HG02759 (cell line): ENCODE data around the gene VSTM2B.
"Not testable (repeated sequence)": the region's sequence is repeated elsewhere in the genome, so short reads cannot be mapped to it uniquely, and the experiment has no call there.

Experiments
- ATAC-seq: cut with Tn5 transposase; IDR thresholded peaks from one replicate; pipeline ENCODE4 v1.9.1; 2021; ENCODE audit warnings: mild to moderate bottlenecking, moderate library complexity; ENCODE audit not compliant: unreplicated experiment

The VSTM2B gene

DNA sequence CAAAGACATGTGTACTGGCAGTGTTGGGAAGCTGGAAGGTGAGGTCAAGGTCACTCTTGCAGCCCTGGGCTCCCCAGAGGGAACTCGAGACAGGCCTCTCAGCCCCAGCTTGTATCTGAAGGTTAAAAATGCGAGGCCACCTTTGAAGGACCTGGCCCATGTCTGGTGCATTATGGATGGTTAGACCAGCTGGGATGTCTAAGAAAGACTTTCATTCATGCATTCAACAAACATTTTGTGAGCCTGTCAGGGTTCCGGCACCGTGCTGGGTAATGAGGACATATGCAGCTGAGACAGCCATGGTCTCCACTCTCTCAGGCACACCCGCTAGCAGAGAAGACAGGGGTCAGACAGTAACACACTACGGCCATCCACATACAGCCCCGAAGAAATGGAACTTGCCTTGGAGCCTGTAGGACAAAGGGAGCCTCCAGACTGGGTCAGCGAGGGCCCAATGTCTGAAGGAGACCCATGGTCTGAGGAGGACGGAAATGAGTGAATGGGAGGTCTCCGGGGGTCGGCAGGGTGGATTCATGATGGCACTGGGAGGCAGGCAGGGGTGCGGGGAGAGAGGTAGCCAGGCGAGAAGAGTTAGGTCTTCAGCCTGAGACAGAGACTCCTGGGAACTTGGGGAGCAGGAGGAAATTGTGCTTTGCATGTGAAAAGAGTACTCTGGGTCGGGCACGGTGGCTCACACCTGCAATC, 19.0 kb downstream of the VSTM2B start:
- ATAC-seq = no peak

DNA sequence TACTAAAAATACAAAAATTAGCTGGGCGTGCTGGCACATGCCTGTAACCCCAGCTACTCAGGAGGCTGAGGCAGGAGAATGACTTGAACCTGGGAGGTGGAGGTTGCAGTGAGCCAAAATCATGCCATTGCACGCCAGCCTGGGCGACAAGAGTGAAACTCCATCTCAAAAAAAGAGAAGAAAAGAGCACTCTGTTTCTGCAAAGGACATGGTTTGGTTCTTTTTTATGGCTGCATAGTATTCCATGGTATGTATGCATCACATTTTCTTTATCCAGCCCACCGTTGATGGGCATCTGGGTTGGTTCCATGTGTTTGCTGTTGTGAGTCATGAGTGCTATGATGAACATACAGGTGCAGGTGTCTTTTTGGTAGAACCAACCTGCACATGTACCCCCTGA, 19.7 kb downstream of the VSTM2B start:
- ATAC-seq = not testable (repeated sequence)

DNA sequence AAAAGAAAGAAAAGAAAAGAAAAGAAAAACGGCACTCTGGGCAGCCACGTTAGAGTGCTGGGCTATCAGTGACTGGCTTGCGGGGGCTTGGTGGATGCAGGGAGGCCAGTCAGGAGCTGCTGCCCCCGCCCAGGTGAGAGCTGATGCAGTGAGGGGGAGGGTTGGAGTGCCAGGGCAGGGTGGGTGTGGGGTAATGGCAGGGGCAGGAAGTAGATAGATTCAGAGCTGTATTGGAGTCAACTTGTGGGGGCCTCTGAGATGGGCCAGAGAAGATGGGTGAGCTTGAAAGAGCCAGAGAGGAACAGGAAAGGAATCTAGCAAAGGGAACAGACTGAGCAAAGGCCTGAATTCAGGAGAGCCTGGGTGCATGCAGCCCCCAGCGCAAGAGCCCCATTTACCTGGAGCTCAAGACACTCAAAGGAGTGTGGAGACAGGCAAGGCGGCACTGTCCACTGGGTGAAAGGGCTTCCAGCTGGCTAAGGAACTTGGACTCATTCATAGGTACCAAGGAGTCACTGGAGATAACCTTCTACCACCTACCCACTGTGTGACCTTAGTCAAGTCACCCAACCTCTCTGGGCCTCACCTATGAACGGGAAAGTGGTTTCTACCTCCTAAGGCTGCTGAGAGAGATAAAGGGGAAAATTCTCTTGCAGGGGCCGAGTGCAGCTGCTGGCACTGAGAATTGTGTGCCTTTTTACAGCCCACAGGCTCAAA, 20.2 kb downstream of the VSTM2B start:
- no peak for ATAC-seq

DNA sequence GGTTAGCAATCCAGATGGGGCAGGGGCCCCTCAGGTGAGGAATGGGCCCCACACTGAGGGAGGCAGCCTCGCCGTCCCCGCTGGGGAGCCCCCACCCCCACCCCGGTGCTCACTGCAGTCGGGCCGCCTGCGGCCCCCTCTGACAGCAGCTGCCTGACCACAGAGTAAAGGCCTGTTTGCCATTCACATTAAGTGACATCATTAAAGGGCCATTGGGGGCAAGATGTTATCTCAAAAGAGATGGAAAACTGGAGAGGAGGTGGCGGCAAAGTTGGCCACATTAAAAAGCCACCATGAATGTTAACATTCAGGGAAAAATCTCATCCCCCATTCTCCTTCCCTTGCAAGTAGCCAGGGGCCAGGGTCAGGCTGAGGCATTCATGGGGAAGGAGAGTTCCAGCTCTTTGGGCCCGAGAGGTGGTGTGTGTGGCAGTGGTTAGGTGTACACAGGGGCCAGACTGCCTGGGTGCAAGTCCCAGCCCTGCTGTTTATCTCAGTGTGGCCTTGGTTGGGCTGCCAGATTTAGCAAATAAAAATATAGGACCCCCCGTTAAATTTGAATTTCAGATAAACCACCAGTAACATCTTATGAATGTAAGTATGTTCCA, 20.9 kb downstream of the VSTM2B start:
- no peak for ATAC-seq

DNA sequence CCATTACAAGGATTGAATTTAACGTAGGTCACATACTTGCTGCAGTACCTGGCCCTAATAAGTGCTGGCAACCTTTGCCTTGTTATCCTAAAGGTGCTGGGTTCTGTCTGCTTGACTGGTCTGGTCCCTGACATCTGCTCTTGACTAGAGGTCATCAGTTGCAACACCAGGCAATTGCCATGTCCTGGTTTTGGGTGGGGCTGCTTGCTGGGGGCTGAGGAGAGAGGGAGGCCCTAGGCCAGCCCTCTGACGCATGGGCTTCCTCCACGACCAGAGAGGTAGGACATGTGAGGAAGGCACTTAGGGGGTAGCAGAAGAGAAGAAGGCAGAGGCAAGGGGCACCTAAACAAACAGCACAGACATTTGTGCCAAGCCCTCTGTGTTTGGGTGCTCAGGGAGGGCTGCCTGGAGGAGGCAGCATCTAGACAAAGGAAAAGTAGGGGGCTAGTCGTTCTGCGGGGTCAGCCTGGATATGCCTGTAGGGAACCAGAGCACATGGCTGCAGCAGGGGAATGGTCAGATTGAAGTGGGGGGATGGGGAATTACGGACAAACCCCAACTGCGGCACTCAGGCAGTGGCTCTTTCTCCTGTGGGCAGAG, 21.7 kb downstream of the VSTM2B start:
- no peak for ATAC-seq

DNA sequence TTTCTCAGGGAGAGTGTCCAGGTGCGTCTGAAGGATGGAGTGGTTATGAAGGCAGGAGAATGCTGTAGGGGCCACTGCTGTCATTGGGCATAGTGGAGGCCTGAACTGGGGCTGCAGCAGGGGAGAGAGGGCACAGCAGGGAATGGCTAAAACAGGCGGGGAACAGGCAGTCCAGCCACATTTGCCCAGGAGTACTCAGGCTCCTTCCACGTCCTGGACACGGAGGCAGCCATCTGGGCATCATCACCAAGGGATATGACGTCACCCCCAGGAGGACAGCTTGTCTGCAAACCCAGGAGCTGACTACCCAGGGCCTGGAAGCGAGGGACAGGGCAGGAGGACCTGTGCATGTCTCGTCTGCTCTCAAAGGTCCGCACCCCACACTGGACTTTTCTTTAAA, 22.2 kb downstream of the VSTM2B start:
- no peak for ATAC-seq

DNA sequence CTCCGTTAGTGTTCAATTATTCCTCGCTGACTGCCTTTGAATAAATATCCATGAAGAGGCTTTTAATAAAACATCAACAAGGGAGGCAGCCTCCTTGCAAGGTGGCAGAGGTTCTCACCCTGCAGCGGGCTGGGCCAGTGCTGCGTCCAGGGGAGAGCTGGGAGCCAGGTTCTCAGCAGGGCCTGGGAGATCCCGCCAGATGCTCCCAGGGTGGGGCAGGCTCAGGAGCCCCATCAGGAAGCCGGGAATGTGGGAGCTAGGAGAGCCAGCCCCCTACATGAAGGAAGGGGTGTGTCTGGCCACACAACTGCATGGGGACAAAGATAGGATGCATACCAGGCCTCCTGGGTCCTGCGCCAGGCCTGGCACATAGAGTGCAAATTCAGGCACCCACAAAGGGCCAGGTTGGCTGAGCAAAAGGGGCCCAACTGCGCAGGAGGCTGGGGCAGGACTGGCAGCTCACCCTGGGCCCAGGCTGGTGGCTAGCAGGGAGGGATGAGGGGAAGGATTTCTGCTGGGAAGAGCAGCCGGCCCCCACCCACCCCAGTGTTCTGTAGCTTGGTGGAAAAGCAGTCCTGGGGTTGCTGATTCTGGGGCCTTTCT, 22.8 kb downstream of the VSTM2B start:
- no peak for ATAC-seq

DNA sequence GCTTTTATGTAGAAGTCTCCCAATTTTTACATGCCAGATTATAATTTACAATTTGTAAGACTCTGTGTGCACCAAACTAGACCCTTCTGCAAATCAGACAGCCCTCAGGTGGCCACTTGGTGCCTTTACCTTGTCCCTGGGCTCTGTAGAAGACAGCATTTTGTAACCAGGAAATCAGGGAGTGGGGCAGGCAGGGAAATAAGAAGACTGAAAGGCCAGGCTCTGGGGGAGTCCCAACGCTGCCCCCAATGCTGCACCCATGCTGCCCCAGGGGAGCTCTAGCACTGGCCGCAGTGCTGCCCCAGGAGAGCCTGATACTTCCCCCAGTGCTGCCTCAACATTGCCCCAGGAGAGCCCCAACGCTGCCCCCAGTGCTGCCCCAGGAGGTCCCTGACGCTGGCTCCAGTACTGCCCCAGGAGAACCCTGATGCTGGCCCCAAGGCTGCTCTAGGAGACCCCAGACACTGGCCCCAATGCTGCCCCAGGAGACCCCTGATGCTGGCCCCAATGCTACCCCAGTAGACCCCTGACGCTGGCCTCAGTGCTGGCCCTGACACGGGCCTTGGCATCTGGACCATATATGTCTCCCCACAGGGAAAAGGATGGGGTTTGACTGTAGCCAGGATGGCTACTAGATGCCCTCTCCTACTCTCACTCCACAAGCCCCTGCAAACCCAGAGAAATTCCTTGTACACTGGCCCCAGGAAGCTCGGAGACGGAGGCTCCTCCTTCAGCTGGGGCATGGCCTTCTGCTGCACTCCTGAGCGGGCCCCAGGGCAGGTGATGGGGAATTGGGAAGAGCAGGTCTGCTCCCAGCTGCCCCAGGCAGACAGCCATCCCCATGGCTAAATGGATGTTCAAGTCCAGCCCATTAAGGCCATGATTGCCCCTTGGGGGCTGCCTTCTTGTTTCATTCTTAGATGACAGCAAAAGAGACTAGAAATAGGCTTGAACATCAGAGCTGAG, 23.6 kb downstream of the VSTM2B start:
- ATAC-seq = no peak

DNA sequence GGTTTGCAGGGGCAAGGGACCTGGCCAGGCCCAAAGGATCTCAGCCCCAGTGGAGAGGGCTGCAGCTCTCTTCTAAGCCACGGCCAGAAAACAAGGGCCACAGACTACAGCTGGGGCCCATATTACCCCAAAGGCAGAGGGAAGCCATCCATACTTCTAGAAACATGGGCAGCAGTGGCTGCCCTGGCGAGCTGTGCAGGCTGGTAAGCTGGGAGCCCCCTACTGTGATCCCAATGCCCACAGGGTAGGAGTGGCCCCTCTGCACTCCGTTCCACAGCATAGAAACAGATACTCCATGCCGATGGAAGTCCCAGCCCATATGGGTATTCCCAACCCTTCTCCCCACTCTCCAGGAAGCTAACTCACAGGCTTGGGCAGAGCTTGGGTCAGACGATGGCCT, 25.1 kb downstream of the VSTM2B start:
- no peak for ATAC-seq

DNA sequence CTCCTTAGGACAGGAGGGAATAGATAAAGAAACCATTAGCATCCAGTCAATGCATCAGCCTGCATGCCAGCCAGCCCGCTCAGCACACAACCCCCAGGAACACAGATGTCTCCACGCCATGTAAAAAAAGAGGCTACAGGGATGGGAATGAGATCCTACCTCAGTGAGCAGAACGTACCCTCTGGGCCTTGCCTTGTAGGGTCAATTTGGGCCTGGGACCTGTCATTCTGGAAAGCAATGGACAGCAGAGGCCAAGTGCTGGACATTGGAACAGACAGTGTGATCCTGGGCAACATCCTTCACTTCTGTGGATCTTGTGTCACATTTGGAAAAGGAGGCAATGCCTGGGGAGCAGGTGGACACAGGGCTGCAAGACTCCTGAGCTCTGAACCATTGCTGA, 26.0 kb downstream of the VSTM2B start:
- ATAC-seq = no peak

DNA sequence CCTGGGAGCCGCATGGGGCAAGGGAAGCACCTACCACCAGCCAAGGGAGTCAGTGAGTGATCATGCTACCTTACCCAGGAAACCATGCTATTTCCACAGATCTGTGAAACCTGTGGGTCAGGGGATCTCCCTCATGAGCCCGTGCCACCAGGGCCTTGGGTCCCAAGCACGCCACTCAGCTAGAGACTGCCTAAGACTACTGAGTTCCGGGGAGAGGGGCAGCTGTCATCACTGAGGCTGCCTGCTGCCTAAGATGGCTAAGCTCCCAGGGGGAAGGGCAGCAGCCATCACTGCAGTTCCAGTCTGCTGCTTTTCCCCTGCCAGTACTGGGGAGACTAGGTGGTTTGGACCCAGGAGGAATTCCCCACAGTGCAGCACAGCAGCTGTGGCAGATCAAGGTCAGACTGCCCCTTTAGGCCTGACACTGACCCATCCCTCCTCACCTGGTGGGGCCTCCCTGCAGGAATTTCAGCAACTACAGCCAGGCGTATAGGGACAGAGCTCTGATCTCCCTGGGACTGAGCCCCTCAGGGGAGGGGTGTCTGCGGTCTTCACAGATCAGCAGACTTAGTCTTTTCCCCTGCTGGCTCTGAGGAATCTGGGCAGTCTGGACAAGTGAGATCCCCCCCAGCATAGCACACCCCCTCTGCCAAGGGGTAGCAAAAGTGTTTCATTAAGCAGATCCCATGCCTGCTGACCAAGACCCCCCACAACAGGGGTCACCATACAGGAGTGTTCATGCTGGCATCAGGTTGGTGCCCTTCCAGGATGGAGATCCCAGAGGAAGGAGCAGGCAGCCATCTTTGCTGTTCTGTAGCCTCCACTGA, 26.9 kb downstream of the VSTM2B start:
- ATAC-seq = no peak

DNA sequence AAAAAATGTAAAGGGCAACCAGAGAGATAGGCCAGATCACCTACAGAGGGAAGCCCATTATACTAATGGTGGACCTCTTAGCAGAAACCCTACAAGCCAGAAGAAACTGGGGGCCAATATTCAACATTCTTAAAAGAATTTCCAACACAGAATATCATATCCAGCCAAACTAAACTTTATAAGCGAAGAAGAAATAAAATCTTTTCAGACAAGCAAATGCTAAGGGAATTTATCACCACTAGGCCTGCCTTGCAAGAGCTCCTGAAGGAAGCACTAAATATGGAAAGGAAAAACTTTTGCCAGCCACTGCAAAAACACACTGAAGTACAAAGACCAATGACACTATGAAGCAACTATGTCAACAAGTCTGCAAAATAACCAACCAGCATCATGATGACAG, 28.4 kb downstream of the VSTM2B start:
- ATAC-seq = no peak

DNA sequence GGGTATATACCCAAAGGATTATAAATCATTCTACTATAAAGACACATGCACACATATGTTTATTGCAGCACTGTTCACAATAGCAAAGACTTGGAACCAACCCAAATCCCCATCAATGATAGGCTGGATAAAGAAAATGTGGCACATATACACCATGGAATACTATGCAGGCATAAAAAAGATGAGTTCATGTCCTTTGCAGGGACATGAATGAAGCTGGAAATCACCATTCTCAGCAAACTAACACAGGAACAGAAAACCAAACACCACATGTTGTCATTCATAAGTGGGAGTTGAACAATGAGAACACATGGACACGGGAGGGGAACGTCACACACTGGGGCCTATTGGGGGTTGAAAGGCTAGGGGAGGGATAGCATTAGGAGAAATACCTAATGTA, 33.3 kb downstream of the VSTM2B start:
- ATAC-seq = not testable (repeated sequence)

DNA sequence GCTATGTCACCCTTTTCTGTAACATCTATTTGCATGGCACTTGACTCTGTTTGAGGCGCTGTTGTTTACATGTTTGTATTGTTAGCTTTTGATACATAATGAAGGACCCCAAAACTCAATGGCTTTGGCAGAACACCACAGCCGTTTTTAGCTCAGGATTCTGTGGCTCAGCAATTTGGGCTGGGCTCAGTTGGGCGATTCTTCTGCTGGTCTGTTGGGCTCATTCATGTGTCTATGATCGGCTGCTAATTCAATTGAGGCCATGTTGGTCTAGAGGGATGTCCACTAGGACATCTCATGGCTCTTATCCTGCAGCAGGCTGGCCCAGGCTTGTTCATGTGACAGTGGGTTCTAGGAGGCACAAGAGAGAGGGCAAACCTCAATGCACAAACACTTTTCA, 33.9 kb downstream of the VSTM2B start:
- ATAC-seq = no peak

DNA sequence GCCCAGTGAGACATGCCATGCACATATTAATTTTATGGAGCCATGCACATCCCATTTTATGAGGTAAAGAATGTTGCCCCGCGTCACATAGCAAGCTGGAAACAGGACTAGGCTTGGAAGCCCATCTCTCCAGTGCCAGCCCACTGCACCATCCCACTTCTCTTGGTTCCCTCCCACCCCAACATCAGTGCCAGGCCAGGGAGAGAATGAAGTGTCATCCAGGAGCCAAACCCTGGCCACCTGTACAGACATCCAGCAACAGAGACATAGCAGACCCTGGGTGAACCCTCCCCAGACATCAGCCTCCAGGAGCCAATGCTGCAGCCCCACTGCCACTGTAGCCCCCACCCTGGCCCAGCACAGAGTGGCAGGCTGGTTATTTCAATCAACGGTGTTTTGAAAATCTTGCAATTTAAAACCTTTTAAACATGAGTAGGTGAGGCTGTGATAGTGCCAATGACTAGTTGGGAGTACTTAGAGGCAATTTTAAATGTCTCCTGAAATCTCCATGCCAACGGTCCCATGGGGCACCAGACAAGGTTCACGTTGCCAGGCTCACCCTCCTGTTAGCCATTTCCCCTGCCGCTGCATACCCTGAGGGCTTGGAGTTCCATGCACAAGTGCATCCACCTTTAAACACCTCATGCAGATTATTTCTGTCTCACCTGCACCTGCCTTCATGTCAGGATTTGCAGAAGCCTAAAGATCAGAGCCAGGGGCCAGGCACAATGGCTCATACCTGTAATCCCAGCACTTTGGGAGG, 34.7 kb downstream of the VSTM2B start:
- ATAC-seq = no peak

DNA sequence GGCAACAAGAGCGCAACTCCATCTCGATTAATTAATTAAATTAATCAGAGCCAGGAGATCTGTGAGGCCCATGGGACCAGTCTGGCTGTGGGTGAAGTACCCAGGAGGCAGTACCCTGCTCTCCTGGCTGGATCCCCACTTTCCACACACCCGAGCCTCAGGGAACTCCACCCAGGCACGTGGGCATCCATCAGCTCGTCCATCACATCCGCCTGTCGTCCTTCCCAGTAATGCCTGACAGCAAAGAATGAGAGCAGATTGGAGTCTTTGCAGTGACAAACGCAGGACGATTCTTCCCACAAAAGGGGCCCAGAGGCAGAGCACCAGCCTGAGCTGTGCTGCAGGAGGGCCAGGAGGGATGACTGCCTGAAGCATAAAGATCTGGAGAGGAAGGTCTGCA, 35.8 kb downstream of the VSTM2B start:
- no peak for ATAC-seq

DNA sequence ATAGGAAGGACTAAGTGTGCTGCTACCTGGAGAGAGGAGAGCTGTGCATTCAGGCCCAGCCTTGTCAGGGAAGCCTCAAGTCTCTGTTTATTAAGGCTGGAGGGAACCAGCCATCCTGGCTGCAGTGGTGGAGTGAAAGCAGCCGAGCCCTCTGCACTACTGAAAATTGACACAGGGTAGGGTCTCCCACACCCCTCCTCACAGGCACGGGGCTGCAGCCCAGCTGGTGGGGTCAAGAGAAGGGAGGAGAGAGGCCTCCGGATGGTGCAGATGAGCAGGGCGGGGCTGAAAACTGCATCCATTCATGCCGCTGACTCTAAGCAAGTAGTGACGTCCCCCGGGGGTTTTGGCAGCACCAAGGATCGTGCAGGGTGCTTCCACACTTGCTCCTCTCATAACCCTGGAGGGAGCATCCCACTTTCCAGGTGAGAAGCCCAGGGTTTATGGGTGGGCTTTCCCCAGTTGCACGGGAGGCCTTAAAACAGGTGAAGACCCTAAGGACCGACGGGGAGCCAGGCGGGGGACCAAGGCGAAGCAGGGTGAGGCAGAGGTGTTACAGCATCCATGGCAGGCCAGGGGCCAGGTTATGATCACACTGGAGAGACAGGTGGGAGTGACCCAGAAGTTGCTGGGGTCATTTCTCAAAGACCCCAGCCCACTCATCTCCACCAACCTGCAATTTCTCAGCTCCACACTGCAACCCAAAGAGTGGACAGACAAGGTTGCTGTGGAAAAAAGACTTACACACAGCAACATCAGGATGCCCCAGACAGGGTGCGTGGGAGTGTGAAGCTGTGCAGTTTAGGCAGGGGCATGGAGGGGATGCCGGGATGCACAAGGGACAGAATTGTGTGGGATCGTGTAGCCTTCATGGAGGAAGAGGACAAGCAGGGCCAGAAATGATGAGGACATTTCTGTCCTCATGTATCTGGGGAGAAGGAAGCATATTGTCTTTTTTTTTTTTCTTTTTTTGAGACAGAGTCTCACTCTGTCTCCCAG, 36.8 kb downstream of the VSTM2B start:
- ATAC-seq = no peak
